ENCODE measurements around the gene OPCML. TPM values are rescaled to one million over a fixed set of nuclear protein-coding genes. Genes with fewer than 3 reads are reported as not detected.

OPCML gene
- total RNA-seq, 1 experiment from 2014 or later = 0.94 TPM

- H3K4me1 ChIP-seq (ENCODE audit: insufficient read depth, low read length) = no peaks in the 10 kb centered on the region
- H3K4me1 Mint-ChIP-seq = peaks cover 27 to 33% of the 10 kb centered on the region in 2 experiments
- no peaks in the 10 kb centered on the region for H3K27me3 ChIP-seq (ENCODE audit: insufficient read depth, low read length)
- no peak overlapping the region for H2AK5ac ChIP-seq (ENCODE audit: insufficient read length, low read length)
- H3K79me2 ChIP-seq (ENCODE audit: insufficient read depth, low read length) = no peaks in the 10 kb centered on the region
- no peak overlapping the region for H2AFZ ChIP-seq (ENCODE audit: low read length)
- H3K36me3 Mint-ChIP-seq (ENCODE audit: insufficient read depth in 1 of 3, low read depth in 3 of 3) = no peaks in the 10 kb centered on the region
- no peak overlapping the region for H3K4ac ChIP-seq (ENCODE audit: low read depth, low read length)
- no peak overlapping the region for H3K23ac ChIP-seq (ENCODE audit: insufficient read length, low read depth, low read length)
- no peak overlapping the region for H2BK20ac ChIP-seq (ENCODE audit: low read depth, low read length, poor library complexity, severe bottlenecking)
- H3K27ac ChIP-seq (ENCODE audit: insufficient read length, low read depth, low read length) = no peak overlapping the region
- H4K20me1 ChIP-seq (ENCODE audit: control insufficient read depth, insufficient read depth, insufficient read length) = no peaks in the 10 kb centered on the region
- peaks cover under 1% of the 10 kb centered on the region; the same call in 1 of the 2 replicates for H3K27me3 Mint-ChIP-seq (ENCODE audit: low read depth)
- no peak overlapping the region for H3K4me3 Mint-ChIP-seq
- H3K79me1 ChIP-seq (ENCODE audit: insufficient read depth, low read depth, low read length, poor library complexity, severe bottlenecking) = no peaks in the 10 kb centered on the region
- TF ChIP-seq CTCF (conservative IDR thresholded peaks at IDR 0.05) = no peak
- no peaks in the 10 kb centered on the region for H3K9me3 ChIP-seq (ENCODE audit: control insufficient read depth, low read depth, low read length)
- no peak overlapping the region for H3K27ac Mint-ChIP-seq
- no peak overlapping the region for H3K9ac ChIP-seq (ENCODE audit: extremely low read depth, insufficient read length, low read length)
- no peak overlapping the region for H3K18ac ChIP-seq (ENCODE audit: insufficient read length, low read depth, low read length)
- no peak overlapping the region for H3K56ac ChIP-seq (ENCODE audit: insufficient read length, low read depth, low read length)
- no peak overlapping the region for H3K4me2 ChIP-seq (ENCODE audit: insufficient read depth, insufficient read length, low read length)
- no peak for DNase-seq
- no peak overlapping the region for H4K91ac ChIP-seq (ENCODE audit: insufficient read length, low read depth, low read length)
- no peak overlapping the region for H2BK15ac ChIP-seq (ENCODE audit: low read depth, low read length)
- no peak overlapping the region for H4K5ac ChIP-seq (ENCODE audit: insufficient read length, low read depth, low read length)
- no peaks in the 10 kb centered on the region for H3K9me3 Mint-ChIP-seq
- no peaks in the 10 kb centered on the region for H3K23me2 ChIP-seq (ENCODE audit: insufficient read length, low read depth, low read length, poor library complexity, severe bottlenecking)
- no peak overlapping the region for H4K8ac ChIP-seq (replicated peaks; ENCODE audit: insufficient read length, low read depth, low read length)
- H2BK12ac ChIP-seq (ENCODE audit: insufficient read length, low read depth, low read length) = no peak overlapping the region
- no peak overlapping the region for H3K14ac ChIP-seq (ENCODE audit: insufficient read depth, low read length)
- no peak overlapping the region for H2BK5ac ChIP-seq (ENCODE audit: insufficient read length, low read length)
- WGBS (ENCODE audit: extremely low coverage, insufficient read length, low lambda C conversion rate) = no CpG with 5 or more reads among the region's 1 CpG
- no peak overlapping the region for H3T11ph ChIP-seq (ENCODE audit: low read length)
- H2BK120ac ChIP-seq (ENCODE audit: low read depth, low read length, poor library complexity, severe bottlenecking) = no peak overlapping the region
Observed at GRCh38 chr11:132638423-132638822, 893.9 kb downstream of the OPCML start.

Data from H9 (cell line).